Lower leg skin (tissue), 3 donors: ENCODE data around the gene TTC13.

Source experiments
- POLR2A ChIP-seq, 2 donors: fragments of 450-650 bp; IDR thresholded peaks; one replicate each; pipeline ENCODE4 v1.6.1; 2016 to 2017; ENCODE audit warnings: antibody characterized with exemption in 2 of 2, mild to moderate bottlenecking in 1 of 2, moderate library complexity in 1 of 2
- TF ChIP-seq, protein P1 (sequence below), 3 donors: fragments of 450-650 bp; IDR thresholded peaks; one replicate each; pipeline ENCODE4 v1.5.1; 2016; ENCODE audit warnings: antibody characterized with exemption in 3 of 3, mild to moderate bottlenecking in 3 of 3, moderate library complexity in 2 of 3

DNA sequence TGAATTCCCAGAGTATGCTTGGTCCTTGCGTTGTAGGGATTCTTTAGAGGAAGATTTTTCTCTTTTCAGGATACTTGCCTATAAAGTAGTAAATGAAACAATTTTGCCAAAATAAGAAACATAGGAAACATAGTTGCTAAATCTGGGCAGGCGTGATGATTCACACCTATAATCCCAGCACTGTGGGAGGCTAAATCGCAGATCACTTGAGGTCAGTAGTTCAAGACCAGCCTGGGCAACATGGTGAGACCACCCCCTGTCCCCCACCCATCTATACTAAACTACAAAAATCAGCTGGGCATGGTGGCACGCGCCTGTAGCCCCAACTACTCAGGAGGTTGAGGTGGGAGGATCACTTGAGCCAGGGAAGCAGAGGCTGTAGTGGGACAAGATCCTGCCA is 5.2 kb upstream of the TTC13 start:
- TF ChIP-seq POLR2A (IDR thresholded peaks at IDR 0.05) = no peak
- TF ChIP-seq, protein P1, sequence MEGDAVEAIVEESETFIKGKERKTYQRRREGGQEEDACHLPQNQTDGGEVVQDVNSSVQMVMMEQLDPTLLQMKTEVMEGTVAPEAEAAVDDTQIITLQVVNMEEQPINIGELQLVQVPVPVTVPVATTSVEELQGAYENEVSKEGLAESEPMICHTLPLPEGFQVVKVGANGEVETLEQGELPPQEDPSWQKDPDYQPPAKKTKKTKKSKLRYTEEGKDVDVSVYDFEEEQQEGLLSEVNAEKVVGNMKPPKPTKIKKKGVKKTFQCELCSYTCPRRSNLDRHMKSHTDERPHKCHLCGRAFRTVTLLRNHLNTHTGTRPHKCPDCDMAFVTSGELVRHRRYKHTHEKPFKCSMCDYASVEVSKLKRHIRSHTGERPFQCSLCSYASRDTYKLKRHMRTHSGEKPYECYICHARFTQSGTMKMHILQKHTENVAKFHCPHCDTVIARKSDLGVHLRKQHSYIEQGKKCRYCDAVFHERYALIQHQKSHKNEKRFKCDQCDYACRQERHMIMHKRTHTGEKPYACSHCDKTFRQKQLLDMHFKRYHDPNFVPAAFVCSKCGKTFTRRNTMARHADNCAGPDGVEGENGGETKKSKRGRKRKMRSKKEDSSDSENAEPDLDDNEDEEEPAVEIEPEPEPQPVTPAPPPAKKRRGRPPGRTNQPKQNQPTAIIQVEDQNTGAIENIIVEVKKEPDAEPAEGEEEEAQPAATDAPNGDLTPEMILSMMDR (IDR thresholded peaks at IDR 0.05) = no peak
